Stimulated activated CD4-positive, alpha-beta T cell treated with anti-CD3 and anti-CD28 coated beads, Interleukin-2, amount 100 ng/mL, for 24 hours (primary cell): ENCODE results near the gene PTGFRN.

ENCODE experiments used
- DNase-seq, 2 donors: peaks; one replicate each; pipeline ENCODE4 v3.0.0-alpha.2; 2020

PTGFRN gene

GRCh38 chr1:117009132-117009531, 99.4 kb downstream of the PTGFRN start:
- no peak for DNase-seq

- no peak for DNase-seq
Observed at GRCh38 chr1:117010310-117010969, 100.7 kb downstream of the PTGFRN start.

- DNase-seq = no peak
Observed at GRCh38 chr1:117011334-117011733, 101.6 kb downstream of the PTGFRN start.

GRCh38 chr1:117013309-117013858, 103.7 kb downstream of the PTGFRN start:
- no peak for DNase-seq

- peak; percentile 16 to 25 for DNase-seq
Observed at GRCh38 chr1:117014209-117014608, 104.5 kb downstream of the PTGFRN start.

- no peak for DNase-seq
Observed at GRCh38 chr1:117015724-117016123, 106.0 kb downstream of the PTGFRN start.

GRCh38 chr1:117017062-117017461, 107.3 kb downstream of the PTGFRN start:
- DNase-seq = peak in 1 of 2 donors; percentile 20

- DNase-seq = no peak
Observed at GRCh38 chr1:117017648-117018047, 107.9 kb downstream of the PTGFRN start.

GRCh38 chr1:117020526-117021156, 110.9 kb downstream of the PTGFRN start:
- DNase-seq = no peak

- DNase-seq = no peak
Observed at GRCh38 chr1:117022114-117022513, 112.4 kb downstream of the PTGFRN start.

- no peak for DNase-seq
Observed at GRCh38 chr1:117025568-117025967, 115.9 kb downstream of the PTGFRN start.

GRCh38 chr1:117026361-117026760, 116.6 kb downstream of the PTGFRN start:
- DNase-seq = no peak

GRCh38 chr1:117029685-117030084, 120.0 kb downstream of the PTGFRN start:
- DNase-seq = no peak

GRCh38 chr1:117030271-117030877, 120.7 kb downstream of the PTGFRN start:
- no peak for DNase-seq

GRCh38 chr1:117032266-117032665, 122.5 kb downstream of the PTGFRN start:
- no peak for DNase-seq

GRCh38 chr1:117032681-117033539, 123.2 kb downstream of the PTGFRN start:
- no peak for DNase-seq

- no peak for DNase-seq
Observed at GRCh38 chr1:117033772-117034171, 124.1 kb downstream of the PTGFRN start.

- DNase-seq = no peak
Observed at GRCh38 chr1:117034791-117035290, 125.1 kb downstream of the PTGFRN start.

GRCh38 chr1:117036018-117036461, 126.3 kb downstream of the PTGFRN start:
- no peak for DNase-seq

GRCh38 chr1:117037802-117038201, 128.1 kb downstream of the PTGFRN start:
- DNase-seq = no peak

- no peak for DNase-seq
Observed at GRCh38 chr1:117038236-117038635, 128.5 kb downstream of the PTGFRN start.
